Measurements from ENCODE around the gene THOC7. TPM values are rescaled to one million over a fixed set of nuclear protein-coding genes. Genes with fewer than 3 reads are reported as not detected.
A peak's percentile ranks its signal among the peaks of the same experiment; 100 is the strongest.

The THOC7 gene
- total and polyA plus RNA-seq, 3 donors from 2014 or later, result 22.5 to 85.5 (median 42.9) TPM

DNA sequence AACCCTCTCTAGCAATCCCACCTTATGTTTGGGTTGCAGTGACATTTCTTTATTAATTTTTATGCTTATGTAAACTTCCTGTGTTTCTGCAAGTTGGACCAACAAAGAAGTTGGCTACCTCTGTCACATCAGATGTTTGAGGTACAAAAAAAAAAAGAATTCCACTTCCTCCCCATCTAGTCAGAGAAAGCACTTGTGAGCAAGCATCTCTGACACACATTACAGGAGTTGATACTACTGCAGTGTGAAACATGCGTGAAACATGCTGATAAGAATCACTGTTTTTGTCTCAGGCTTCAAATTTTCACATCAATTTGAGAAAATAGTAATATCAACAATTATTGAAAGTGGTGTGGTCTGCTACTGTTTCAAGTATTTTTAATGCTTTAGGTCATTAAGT, 47.3 kb upstream of the THOC7 start:
- intact Hi-C loops (cut with DNase I; ENCODE audit: low total_unique reads), result no loop called here
- no peak overlapping the region for H3K27ac ChIP-seq
- no peak for DNase-seq
- TF ChIP-seq POLR2A (IDR thresholded peaks at IDR 0.05), result no peak
- TF ChIP-seq, protein P1, sequence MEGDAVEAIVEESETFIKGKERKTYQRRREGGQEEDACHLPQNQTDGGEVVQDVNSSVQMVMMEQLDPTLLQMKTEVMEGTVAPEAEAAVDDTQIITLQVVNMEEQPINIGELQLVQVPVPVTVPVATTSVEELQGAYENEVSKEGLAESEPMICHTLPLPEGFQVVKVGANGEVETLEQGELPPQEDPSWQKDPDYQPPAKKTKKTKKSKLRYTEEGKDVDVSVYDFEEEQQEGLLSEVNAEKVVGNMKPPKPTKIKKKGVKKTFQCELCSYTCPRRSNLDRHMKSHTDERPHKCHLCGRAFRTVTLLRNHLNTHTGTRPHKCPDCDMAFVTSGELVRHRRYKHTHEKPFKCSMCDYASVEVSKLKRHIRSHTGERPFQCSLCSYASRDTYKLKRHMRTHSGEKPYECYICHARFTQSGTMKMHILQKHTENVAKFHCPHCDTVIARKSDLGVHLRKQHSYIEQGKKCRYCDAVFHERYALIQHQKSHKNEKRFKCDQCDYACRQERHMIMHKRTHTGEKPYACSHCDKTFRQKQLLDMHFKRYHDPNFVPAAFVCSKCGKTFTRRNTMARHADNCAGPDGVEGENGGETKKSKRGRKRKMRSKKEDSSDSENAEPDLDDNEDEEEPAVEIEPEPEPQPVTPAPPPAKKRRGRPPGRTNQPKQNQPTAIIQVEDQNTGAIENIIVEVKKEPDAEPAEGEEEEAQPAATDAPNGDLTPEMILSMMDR (IDR thresholded peaks at IDR 0.05), result no peak
- H3K9me3 ChIP-seq, result no peaks in the 10 kb centered on the region
- WGBS, 2 donors, result 29 to 42% methylated on average over 1 of the region's 1 CpG
- no peaks in the 10 kb centered on the region for H3K36me3 ChIP-seq (ENCODE audit: low read depth, missing control alignments)
- peaks cover 18% of the 10 kb centered on the region for H3K4me1 ChIP-seq
- no peaks in the 10 kb centered on the region for H3K27me3 ChIP-seq
- no peak overlapping the region for H3K4me3 ChIP-seq

DNA sequence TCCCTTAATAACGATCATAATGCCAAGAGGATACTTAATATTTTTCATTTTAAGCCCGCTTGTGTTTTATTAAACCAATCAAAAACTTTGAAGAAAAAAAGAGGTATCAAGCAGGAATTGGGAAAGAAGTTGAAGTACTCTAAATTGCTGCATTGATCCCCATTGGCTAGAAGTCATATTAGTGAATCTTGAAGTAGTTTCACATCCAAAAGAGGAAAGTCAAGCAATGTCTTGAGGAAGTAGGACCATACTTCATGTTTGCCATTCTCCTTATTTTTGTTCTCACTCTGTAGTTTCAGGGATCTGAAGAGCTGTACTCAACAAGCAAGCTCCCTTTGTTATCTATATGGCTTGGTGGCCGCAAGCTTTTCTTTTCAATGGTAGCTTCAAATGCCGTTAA, 46.4 kb upstream of the THOC7 start:
- H3K4me1 ChIP-seq, result peaks cover 18% of the 10 kb centered on the region
- H3K4me3 ChIP-seq, result no peak overlapping the region
- intact Hi-C loops (cut with DNase I; ENCODE audit: low total_unique reads), result no loop called here
- H3K27me3 ChIP-seq, result no peaks in the 10 kb centered on the region
- TF ChIP-seq POLR2A (IDR thresholded peaks at IDR 0.05), result no peak
- TF ChIP-seq, protein P1 (IDR thresholded peaks at IDR 0.05), result no peak
- 92 to 95% methylated on average over 4 of the region's 4 CpGs for WGBS, 2 donors
- H3K27ac ChIP-seq, result no peak overlapping the region
- H3K36me3 ChIP-seq (ENCODE audit: low read depth, missing control alignments), result no peaks in the 10 kb centered on the region
- no peak for DNase-seq
- H3K9me3 ChIP-seq, result no peaks in the 10 kb centered on the region

DNA sequence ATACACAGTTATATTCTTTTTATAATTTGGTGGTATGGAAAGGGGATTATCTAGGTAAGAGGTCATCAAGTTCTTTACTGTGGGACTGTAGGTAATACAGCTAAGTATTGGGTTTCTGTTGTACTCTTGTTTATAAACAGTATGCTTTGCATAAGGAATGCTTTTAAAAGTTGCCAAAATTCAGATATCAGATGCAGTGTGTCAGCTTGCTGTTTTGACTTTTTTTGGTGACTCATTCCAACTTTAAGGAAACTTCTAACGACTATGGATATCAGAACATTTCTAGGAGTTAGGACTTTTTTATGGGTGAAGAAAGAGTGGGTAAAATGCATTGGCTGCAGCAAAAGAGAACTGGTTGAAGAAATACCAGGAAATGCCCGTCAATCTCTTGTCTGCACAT, 45.8 kb upstream of the THOC7 start:
- Histone ChIP-seq H3K27me3 (no peaks in the 10 kb centered on the region), H3K36me3 (ENCODE audit: low read depth, missing control alignments) (no peaks in the 10 kb centered on the region), H3K4me3 (no peak overlapping the region), H3K27ac (no peak overlapping the region), H3K4me1 (peaks cover 18% of the 10 kb centered on the region), H3K9me3 (no peaks in the 10 kb centered on the region)
- 77% methylated on average over 2 of the region's 2 CpGs for WGBS, 2 donors
- DNase-seq, result no peak
- TF ChIP-seq, protein P1 (IDR thresholded peaks at IDR 0.05), result no peak
- no peak for TF ChIP-seq POLR2A (IDR thresholded peaks at IDR 0.05)
- intact Hi-C loops (cut with DNase I; ENCODE audit: low total_unique reads), result no loop called here

DNA sequence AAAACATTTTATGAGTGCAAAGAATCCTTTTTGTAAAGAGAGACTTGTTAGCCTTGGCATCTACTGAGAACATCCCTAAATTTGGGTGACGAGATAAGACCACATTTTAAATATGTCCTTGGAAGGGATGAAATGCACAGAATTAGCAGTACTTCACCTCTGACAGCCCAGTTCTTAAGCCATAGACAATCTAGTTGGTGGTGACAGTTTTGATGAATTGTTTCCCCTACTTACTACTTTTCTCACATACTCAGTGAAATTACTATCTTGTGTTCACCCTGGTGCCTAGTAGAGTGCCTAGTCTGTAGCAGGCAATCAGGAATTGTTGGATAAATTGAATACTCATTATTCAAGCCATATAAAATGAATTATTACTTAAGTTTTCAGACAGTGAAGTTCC, 45.2 kb upstream of the THOC7 start:
- Histone ChIP-seq H3K4me3 (no peak overlapping the region), H3K27me3 (no peaks in the 10 kb centered on the region), H3K27ac (no peak overlapping the region), H3K36me3 (ENCODE audit: low read depth, missing control alignments) (no peaks in the 10 kb centered on the region), H3K9me3 (no peaks in the 10 kb centered on the region), H3K4me1 (peaks cover 15% of the 10 kb centered on the region)
- TF ChIP-seq POLR2A (IDR thresholded peaks at IDR 0.05), result no peak
- TF ChIP-seq, protein P1 (IDR thresholded peaks at IDR 0.05), result no peak
- 31 to 68% methylated on average over 1 of the region's 1 CpG for WGBS, 2 donors
- DNase-seq, result no peak
- intact Hi-C loops (cut with DNase I; ENCODE audit: low total_unique reads), result no loop called here

DNA sequence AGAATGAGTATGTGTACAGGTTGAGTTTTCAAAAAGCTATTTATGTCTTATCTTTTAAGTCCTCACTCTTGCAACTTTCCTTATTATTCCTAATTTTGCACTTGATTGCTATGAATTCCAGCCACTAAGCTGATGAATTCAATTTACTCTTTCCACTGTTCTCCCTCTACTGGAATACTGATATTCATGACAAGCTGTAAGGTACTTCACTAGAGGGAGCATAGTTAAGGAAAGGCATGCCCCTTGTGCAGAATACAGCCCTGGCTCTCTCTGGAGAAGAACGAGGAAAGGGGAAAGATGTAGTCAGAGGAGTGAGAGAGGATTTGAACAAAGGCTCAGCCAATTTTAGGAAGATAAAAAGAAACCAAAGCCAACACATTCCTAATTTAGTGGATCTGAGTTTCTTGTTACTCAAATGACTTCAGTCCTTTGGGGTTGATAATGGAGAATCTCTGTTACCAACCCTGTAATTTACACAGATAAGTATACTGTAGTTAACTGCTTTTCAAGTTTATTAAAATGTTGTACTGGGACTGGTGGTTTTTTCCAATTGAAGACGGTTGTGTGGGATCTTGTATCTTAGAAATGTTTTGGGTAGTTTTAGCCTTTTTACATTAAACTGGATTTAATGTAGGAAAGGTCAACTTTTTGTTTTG, 44.6 kb upstream of the THOC7 start:
- 32 to 50% methylated on average over 2 of the region's 2 CpGs for WGBS, 2 donors
- no peak for DNase-seq
- intact Hi-C loops (cut with DNase I; ENCODE audit: low total_unique reads), result no loop called here
- H3K4me3 ChIP-seq, result no peak overlapping the region
- H3K27ac ChIP-seq, result no peak overlapping the region
- TF ChIP-seq, protein P1 (IDR thresholded peaks at IDR 0.05), result peak in 2 of 3 experiments; percentile 2 to 18
- no peak for TF ChIP-seq POLR2A (IDR thresholded peaks at IDR 0.05)
- H3K9me3 ChIP-seq, result no peaks in the 10 kb centered on the region
- H3K36me3 ChIP-seq (ENCODE audit: low read depth, missing control alignments), result no peaks in the 10 kb centered on the region
- H3K27me3 ChIP-seq, result no peaks in the 10 kb centered on the region
- H3K4me1 ChIP-seq, result peaks cover 10% of the 10 kb centered on the region
